ES-I3 (cell line): ENCODE results near the gene TMCC1.

Source experiments
- H3K36me3 ChIP-seq: 2 replicates; pipeline ENCODE4 v1.6.1; 2013; ENCODE audit warnings: mild to moderate bottlenecking, low read length, control low read depth, moderate library complexity; ENCODE audit not compliant: insufficient read depth
- H3K4me1 ChIP-seq: 2 replicates; pipeline ENCODE4 v1.6.1; 2013; ENCODE audit warnings: mild to moderate bottlenecking, control low read depth, low read length; ENCODE audit not compliant: insufficient read depth
- H3K9ac ChIP-seq: 2 replicates; pipeline ENCODE4 v1.6.1; 2013; ENCODE audit warnings: low read depth, mild to moderate bottlenecking, low read length, moderate library complexity
- H3K9me3 ChIP-seq: 2 replicates; pipeline ENCODE4 v1.6.1; 2013; ENCODE audit warnings: mild to moderate bottlenecking, low read length, moderate library complexity; ENCODE audit not compliant: control insufficient read depth, insufficient read depth

The TMCC1 gene

DNA sequence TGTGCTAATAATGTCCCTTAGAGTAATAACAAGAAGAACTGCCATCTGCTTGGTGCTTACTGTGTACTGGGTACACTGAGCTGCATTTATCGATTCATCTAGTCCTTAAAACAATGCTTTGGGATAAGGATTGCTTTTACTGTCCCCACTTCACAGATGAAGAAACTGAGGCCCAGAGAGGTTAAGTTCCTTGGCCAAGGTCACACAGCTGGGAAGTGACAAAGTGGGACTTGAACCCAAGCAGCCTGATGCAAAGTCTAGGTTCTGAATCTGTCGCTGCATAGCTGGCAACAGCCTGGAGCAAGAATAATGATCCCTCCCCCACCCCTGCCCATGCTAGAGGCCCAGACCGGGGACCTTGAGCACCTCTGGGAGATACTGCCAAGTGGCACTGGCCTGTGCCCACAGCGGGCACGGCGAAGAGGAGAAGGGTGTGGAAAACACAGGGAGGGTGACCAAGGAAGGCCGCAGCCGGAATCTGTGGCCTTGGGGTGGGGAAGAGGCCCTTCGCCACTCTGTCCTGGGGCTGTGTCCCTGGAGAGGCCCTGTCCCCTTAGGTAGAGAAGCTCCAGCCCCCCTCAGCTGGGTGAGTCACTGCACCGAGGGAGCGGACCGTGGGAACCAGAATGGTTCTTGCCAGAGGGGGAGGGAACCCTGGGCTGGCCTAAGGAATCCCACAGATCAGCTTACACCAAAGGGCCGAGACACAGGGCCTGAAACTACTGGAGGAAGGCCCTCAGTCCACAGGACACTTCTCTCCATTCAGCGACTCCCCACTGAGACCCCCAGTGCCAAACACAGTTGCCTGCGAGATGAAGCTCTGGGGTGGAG, 290.6 kb downstream of the TMCC1 start:
- peaks cover 49% of the 10 kb centered on the region for H3K4me1 ChIP-seq
- no peaks in the 10 kb centered on the region for H3K9me3 ChIP-seq
- no peaks in the 10 kb centered on the region for H3K36me3 ChIP-seq
- peak overlapping the region; percentile 46; the same call in 1 of the 2 replicates for H3K9ac ChIP-seq

DNA sequence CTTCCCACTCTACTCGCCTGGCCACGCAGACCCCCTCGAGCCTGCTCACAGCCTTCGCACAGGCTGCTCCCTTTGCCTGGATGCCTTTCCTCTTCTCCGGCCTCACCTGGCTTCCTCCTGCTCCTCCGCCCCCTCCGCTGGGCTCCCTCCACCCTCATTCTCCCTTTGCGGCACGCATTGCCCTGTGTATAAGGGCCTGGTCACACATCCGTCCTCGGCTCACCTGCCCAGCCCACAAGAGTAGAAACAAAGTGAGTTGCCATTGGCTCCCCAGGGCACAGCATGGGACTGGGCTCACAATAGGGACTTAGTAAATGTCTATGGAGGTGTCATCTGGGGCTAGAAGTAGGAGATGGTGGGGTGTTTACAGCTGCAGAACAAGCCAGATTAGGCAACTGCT, 291.2 kb downstream of the TMCC1 start:
- peak overlapping the region; percentile 46; the same call in 1 of the 2 replicates for H3K9ac ChIP-seq
- H3K36me3 ChIP-seq, result no peaks in the 10 kb centered on the region
- H3K4me1 ChIP-seq, result peaks cover 53% of the 10 kb centered on the region
- H3K9me3 ChIP-seq, result no peaks in the 10 kb centered on the region

DNA sequence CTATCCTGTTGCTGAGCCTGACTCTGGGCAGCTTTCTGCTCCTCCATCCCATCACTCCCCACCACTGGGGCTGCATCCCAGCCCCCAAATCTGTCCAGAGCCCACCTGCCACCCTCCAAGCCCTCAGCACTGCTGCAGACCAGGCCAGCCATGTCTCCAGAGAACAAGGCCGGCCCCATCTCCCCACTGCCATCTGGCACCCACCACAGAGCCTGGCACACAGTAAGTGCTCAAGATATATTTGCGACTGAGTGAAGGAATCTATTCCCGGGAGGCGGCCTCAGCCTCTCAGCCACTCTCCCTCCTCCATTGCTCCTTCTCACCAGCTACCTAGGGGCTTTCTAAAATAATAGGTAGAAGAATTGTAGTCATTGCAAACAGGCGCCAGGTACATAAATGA, 291.8 kb downstream of the TMCC1 start:
- Histone ChIP-seq H3K9me3 (no peaks in the 10 kb centered on the region), H3K36me3 (no peaks in the 10 kb centered on the region), H3K9ac (no peak overlapping the region), H3K4me1 (peaks cover 59% of the 10 kb centered on the region)

DNA sequence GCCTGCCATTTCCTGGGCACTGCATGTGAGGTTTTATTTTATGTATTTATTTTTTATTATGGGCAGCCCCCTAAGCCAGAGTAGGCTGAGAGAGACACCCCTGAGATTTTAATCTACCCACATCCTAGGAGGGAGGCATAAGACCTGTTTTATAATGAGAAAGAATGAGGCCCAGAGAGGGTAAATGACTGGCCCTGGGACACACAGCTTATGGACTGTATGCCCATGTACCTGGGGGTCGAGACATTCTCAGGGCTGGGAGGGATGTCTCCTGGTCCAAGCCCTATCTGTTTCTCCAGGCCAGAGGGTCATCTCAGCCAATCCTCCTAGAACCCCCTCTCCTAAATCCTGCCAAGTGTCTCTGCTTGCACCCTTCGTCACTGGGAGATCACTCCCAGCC, 293.2 kb downstream of the TMCC1 start:
- Histone ChIP-seq H3K4me1 (peaks cover 67% of the 10 kb centered on the region), H3K36me3 (no peaks in the 10 kb centered on the region; the same call in 1 of the 2 replicates), H3K9ac (no peak overlapping the region), H3K9me3 (no peaks in the 10 kb centered on the region)

DNA sequence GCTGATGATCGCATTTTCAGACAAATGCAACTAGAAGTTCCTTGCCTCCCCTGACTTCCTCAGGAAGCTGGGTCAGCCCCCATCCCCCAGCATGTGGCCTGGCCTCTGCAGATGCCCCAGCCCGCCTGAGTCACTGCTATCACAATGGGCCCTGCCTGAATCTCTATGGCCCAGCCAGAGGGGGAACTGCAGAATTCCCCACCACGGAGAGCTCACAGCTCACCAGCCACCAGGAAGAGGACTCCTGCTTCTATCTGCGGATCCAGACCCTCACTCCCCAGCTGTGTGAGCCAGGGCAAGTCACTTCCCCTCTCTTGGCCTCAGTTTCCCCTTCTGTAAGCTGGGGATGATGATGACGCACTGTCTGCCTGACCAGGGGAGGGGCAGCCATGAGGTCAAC, 293.9 kb downstream of the TMCC1 start:
- Histone ChIP-seq H3K4me1 (peaks cover 67% of the 10 kb centered on the region), H3K9ac (no peak overlapping the region), H3K9me3 (no peaks in the 10 kb centered on the region), H3K36me3 (no peaks in the 10 kb centered on the region; the same call in 1 of the 2 replicates)

DNA sequence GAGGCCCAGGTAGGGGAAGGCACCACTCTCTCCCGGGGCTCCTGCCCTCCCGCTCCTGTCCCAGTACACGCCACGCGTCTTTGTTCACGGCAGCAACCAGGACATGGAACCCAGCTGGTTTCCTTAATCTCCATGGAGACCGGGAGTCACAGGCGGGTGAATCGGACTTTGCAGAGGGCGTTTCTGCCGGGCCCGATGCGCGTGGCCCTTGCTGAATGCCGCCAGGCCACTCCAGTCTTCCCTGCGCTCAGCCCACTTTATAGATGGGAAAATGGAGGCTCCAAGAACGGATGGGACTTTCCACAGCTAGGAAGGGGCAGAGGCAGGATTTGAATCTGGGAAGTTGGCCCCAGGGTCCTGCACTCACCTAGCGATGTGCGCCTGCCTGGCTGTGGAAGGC, 294.4 kb downstream of the TMCC1 start:
- peaks cover 72% of the 10 kb centered on the region for H3K4me1 ChIP-seq
- H3K9me3 ChIP-seq, result no peaks in the 10 kb centered on the region
- H3K9ac ChIP-seq, result no peak overlapping the region
- no peaks in the 10 kb centered on the region; the same call in 1 of the 2 replicates for H3K36me3 ChIP-seq

DNA sequence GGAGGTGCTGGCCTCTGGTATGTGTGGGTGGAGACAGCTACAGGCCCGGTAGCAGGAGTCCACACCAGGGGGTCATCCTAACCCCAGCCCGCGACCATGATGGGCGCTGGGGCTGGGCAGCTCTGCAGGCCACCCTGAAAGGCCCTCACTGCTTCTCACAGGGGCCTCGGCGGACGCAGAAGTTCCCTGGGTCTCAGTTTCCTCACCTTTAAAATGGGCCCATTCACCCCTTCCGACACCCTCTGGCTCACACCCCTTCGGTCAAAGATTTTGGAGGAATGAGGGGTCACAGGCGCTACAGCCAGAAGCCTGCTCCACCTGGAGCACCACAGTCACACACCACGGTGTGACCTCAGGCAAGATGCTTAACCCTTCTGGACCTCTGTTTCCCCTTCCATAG, 295.0 kb downstream of the TMCC1 start:
- Histone ChIP-seq H3K9me3 (no peaks in the 10 kb centered on the region), H3K9ac (no peak overlapping the region), H3K36me3 (no peaks in the 10 kb centered on the region; the same call in 1 of the 2 replicates), H3K4me1 (peaks cover 78% of the 10 kb centered on the region)

DNA sequence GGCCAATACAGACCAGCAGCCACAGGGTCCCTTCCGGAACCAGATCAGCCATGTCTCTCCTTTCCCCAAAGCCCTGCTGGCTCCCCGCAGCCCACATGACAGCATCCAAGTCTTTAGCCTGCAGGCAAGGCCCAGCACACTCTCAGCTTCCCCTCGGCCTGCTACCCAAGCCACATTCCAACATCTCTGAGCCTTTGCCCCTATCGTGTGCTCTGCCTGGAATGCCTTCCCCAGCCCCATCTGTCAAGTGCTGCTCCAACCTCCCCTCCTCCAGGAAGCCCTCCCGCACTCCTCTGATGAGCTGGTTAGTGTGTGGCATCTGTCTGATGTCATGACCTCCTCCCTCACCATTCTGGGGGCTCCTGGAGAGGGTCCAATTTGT, 295.5 kb downstream of the TMCC1 start:
- H3K36me3 ChIP-seq, result no peaks in the 10 kb centered on the region; the same call in 1 of the 2 replicates
- H3K4me1 ChIP-seq, result peaks cover 80% of the 10 kb centered on the region
- no peak overlapping the region for H3K9ac ChIP-seq
- no peaks in the 10 kb centered on the region for H3K9me3 ChIP-seq
